RWPE1 (cell line): Measurements from ENCODE around the gene CCNE1.

Experiments used
- CTCF ChIA-PET: fragments of 350-600 bp; sonication (Branson Sonifier 250); formaldehyde crosslinking; extraction: SDS; loops from one replicate; lab custom pipeline; 2021; lab: Yijun Ruan, JAX
- POLR2A ChIA-PET: fragments of 400-600 bp; formaldehyde crosslinking; extraction: SDS; loops from one replicate; lab custom pipeline; 2020; ENCODE audit warnings: antibody characterized with exemption; ENCODE audit not compliant: low non-redundant PET; lab: Yijun Ruan, JAX
- DNase-seq: peaks from one replicate; pipeline ENCODE4 v3.0.0; 2012; ENCODE audit warnings: low spot score
- H3K27ac ChIP-seq: fragments of 450-650 bp; 2 replicates; pipeline ENCODE4 v1.5.1; 2017
- TF ChIP-seq, protein P1 (sequence below): fragments of 450-650 bp; conservative IDR thresholded peaks from 2 replicates; pipeline ENCODE4 v1.5.1; 2017; ENCODE audit warnings: low read depth, mild to moderate bottlenecking

The CCNE1 gene

DNA sequence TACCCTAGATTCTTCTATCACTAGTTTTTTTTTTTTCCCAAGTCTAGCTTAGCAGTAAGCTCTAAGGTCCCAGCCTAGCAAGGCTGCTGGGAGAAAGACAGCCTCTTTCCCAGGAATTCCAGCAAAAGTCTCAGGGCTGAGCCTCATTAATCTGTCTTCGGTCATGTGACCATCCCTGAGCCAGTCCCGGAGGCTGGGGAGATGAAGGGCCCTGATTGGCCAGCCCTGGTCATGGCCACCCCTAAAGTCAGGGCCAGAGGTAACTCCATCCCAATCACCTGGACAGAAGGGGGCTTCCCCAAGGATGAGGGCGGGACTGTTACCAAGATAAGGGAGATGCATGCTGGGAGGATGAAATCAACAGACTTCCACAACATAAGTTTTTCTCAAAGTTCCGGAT is 43.3 kb downstream of the CCNE1 start:
- no peak overlapping the region for H3K27ac ChIP-seq
- ChIA-PET CTCF (no interaction called here), POLR2A (no interaction called here)
- TF ChIP-seq, protein P1, sequence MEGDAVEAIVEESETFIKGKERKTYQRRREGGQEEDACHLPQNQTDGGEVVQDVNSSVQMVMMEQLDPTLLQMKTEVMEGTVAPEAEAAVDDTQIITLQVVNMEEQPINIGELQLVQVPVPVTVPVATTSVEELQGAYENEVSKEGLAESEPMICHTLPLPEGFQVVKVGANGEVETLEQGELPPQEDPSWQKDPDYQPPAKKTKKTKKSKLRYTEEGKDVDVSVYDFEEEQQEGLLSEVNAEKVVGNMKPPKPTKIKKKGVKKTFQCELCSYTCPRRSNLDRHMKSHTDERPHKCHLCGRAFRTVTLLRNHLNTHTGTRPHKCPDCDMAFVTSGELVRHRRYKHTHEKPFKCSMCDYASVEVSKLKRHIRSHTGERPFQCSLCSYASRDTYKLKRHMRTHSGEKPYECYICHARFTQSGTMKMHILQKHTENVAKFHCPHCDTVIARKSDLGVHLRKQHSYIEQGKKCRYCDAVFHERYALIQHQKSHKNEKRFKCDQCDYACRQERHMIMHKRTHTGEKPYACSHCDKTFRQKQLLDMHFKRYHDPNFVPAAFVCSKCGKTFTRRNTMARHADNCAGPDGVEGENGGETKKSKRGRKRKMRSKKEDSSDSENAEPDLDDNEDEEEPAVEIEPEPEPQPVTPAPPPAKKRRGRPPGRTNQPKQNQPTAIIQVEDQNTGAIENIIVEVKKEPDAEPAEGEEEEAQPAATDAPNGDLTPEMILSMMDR: no peak
- no peak for DNase-seq

DNA sequence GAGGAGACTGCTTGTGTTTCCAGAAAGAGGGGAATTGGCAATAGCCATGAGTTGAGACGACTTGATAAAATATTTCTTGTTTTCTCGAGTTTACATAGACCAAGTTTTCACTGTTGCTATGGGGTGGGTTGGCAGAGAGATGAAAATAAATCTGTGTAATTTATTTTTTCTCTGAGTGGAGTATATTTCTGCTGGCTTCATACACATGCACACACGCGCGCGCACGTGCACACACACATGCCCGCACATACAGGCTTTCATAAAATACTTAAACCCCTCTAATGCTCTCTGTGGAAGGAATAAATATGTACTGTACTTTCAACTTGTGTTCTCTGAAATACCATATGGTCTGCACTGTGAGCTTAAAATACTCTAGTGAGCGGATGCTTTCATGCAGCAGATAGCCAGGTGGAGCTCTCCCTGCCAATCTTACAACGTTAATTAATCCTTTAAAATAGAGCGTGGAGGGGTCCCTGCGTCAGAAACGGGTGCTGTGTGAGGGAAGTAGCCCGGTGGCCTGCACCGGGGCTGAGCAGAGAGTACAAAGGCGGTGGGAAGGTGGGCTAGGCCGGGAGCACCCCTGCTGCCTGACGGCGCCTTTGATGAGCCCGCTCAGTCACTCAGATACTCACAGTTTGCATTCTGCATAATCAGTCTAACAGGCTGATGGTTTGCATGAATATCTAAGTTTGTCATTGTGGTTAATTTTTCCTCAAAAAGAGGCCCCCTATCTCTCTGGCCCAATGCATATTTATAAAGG is 44.1 kb downstream of the CCNE1 start:
- CTCF ChIA-PET: interaction anchor here (0.6 kb wide), 2 partner anchors 18 to 301 kb away, joined by 3 read pairs; no protein-coding TSS in a partner anchor
- H3K27ac ChIP-seq: no peak overlapping the region
- no peak for DNase-seq
- TF ChIP-seq, protein P1: no peak
- POLR2A ChIA-PET: no interaction called here

DNA sequence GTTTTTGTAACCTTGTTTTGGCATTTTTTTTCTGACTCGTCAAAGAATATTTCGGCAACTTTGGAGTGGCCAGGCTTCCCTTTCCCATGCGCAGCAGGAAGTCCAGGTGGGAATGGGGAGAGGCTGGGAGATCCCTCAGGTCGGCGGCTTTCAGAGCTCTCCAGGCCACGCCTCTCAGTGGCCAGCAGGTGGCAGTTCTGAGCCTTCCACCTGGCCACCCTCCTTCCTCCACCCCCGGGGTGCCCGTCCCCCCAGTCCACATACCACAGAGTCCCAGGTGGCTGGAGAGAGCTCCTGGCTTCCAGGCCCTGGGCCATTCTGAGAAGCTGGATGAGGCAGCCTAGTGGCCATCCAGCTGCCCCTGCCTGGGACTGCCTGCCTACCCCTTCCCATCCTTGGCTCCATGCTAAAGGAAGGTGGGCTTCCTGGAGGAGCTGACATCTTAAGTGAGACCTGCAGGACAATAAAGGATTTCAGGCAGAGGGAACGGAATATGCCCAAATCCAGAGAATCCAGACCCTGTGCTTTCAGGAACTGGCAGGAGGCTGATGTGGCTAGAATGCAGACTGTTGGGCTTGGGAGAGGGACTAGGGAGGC is 46.3 kb downstream of the CCNE1 start:
- DNase-seq: no peak
- CTCF ChIA-PET: interaction anchor here (0.6 to 1.6 kb wide), 12 partner anchors 10 to 1886 kb away, joined by 3 to 7 read pairs (median 4); no protein-coding TSS in a partner anchor
- TF ChIP-seq, protein P1: peak; percentile 53
- no peak overlapping the region for H3K27ac ChIP-seq
- POLR2A ChIA-PET: no interaction called here

DNA sequence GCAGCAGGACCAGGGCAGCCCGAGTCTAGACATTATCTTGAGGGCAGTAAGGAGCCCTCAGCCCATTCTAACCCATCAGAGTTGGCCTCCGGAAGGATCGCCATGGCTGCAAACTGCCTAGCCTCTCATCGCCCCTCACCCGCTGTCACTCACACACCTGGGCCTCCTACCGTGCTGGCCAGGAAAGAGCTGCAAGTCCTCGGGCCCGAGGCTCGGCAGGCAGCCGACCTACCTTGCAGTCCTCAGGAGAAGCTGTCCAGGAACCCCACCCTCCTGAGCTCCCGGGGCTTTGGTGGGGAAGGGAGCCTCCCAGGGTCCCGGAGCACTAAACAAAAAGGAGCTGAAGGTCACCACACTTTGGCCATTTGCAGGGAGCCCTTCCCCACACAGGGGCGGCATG is 46.8 kb downstream of the CCNE1 start:
- TF ChIP-seq, protein P1: no peak
- no peak for DNase-seq
- ChIA-PET CTCF (interaction anchor here (0.6 to 1.6 kb wide), 8 partner anchors 10 to 374 kb away, joined by 3 to 7 read pairs (median 4); no protein-coding TSS in a partner anchor), POLR2A (no interaction called here)
- no peak overlapping the region for H3K27ac ChIP-seq

DNA sequence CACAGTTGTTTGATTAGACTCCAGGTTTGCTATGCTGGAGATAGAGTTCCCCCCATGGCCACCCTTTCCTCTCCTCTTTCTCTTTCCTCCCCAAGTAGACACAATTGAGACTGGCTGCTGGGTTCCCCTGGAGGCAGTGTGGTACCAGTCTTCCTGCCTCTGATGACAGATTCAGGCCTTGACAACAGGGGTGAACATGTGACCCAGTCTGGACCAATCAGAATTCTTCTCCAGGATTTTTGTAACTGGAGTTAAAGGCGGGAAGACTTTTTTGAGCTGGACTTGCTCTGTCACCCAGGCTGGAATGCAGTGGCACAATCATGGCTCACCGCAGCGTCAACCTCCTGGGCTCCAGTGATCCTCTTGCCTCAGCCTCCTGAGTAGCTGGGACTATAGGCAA is 48.7 kb downstream of the CCNE1 start:
- ChIA-PET POLR2A (no interaction called here), CTCF (interaction anchor here (1.0 kb wide), 2 partner anchors 12 to 14 kb away, joined by 3 to 4 read pairs; no protein-coding TSS in a partner anchor)
- no peak overlapping the region for H3K27ac ChIP-seq
- no peak for DNase-seq
- TF ChIP-seq, protein P1: no peak

DNA sequence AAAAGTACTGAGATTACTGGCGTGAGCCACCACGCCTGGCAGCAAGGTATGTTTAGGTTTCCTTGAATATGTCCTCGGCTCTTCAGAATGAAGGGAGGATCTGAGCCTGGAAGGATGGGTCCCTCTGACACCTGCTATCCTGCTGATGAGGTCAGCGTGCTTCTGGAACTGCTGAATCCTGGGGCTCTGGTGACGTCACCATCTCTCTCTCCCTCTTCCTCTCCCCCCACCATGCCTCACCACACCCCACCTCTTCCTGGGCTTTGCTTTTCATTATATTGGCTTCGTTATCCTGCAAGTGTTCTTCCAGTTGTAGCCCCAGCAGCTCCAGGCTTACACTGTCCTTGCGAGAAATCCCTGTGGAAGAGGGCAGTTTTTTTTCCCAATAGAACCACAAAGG is 49.8 kb downstream of the CCNE1 start:
- TF ChIP-seq, protein P1: no peak
- no peak overlapping the region for H3K27ac ChIP-seq
- CTCF ChIA-PET: interaction anchor here (1.0 kb wide), 1 partner anchor 11 kb away, joined by 4 read pairs; no protein-coding TSS in a partner anchor
- POLR2A ChIA-PET: no interaction called here
- DNase-seq: no peak
